H1 (cell line): Measurements from ENCODE around the gene ADIPOR2. TPM values are rescaled to one million over a fixed set of nuclear protein-coding genes. Genes with fewer than 3 reads are reported as not detected.

Experiments used
- CTCF ChIA-PET: fragments of 300-600 bp; sonication (Branson Sonifier 250); formaldehyde crosslinking; loops from one replicate; lab custom pipeline; 2021; ENCODE audit not compliant: partially characterized antibody; lab: Charles Lee
- POLR2A ChIA-PET: fragments of 300-600 bp; sonication (Branson Sonifier 250); formaldehyde crosslinking; loops from one replicate; lab custom pipeline; 2021; ENCODE audit warnings: inconsistent platforms; ENCODE audit not compliant: partially characterized antibody; lab: Charles Lee
- DNase-seq, 2 experiments: peaks; one replicate each; pipeline versions ENCODE4 v3.0.0 to v3.0.0-alpha.2; 2010 to 2022; ENCODE audit warnings: low spot score in 2 of 2, low read depth in 1 of 2, mixed read lengths in 1 of 2
- FAIRE-seq: peaks from 2 replicates; lab custom pipeline; 2011; peaks lifted over from hg19 to GRCh38; lab: Jason Lieb, UNC
- H2AFZ ChIP-seq: 2 replicates; pipeline ENCODE4 v1.8.1; 2012; ENCODE audit warnings: low read length, inconsistent platforms
- H2AK5ac ChIP-seq: 2 replicates; pipeline ENCODE4 v1.6.1; 2013; ENCODE audit warnings: low read depth, low read length
- H2BK120ac ChIP-seq: replicated peaks from 2 replicates; pipeline ENCODE3; 2013; ENCODE audit warnings: low read depth, low read length, inconsistent platforms
- H2BK12ac ChIP-seq: 2 replicates; pipeline ENCODE4 v1.6.1; 2013; ENCODE audit warnings: low read depth, low read length
- H2BK15ac ChIP-seq: 2 replicates; pipeline ENCODE4 v1.6.1; 2013; ENCODE audit warnings: low read length
- H2BK20ac ChIP-seq: 2 replicates; pipeline ENCODE4 v1.6.1; 2013; ENCODE audit warnings: low read length
- H2BK5ac ChIP-seq: 2 replicates; pipeline ENCODE4 v1.6.1; 2013; ENCODE audit warnings: low read depth, low read length
- H3K14ac ChIP-seq: 2 replicates; pipeline ENCODE4 v1.6.1; 2013; ENCODE audit warnings: inconsistent platforms; ENCODE audit not compliant: insufficient read length
- H3K18ac ChIP-seq: 2 replicates; pipeline ENCODE4 v1.6.1; 2013; ENCODE audit warnings: low read length; ENCODE audit errors: extremely low read depth
- H3K23ac ChIP-seq: 2 replicates; pipeline ENCODE4 v1.6.1; 2013; ENCODE audit warnings: inconsistent platforms; ENCODE audit not compliant: insufficient read length
- H3K23me2 ChIP-seq: 2 replicates; pipeline ENCODE4 v1.6.1; 2013; ENCODE audit warnings: low read depth, low read length
- H3K27ac ChIP-seq: 2 replicates; pipeline ENCODE4 v1.6.1; 2011; ENCODE audit warnings: low read depth, low read length, inconsistent platforms
- H3K27me3 ChIP-seq, 4 experiments: replicated peaks in 1 of 4; 1 replicate in 1 of 4; 2 replicates in 3 of 4; pipeline versions ENCODE4 v1.6.1 to v1.8.1; 2011 to 2013; ENCODE audit warnings: low read length in 3 of 4, mild to moderate bottlenecking in 3 of 4, inconsistent platforms in 2 of 4, mixed read lengths in 2 of 4, moderate library complexity in 1 of 4; ENCODE audit not compliant: control insufficient read depth in 3 of 4, insufficient read depth in 3 of 4; ENCODE audit errors: extremely low read depth in 1 of 4
- H3K36me3 ChIP-seq, 4 experiments: 2 replicates each; pipeline versions ENCODE4 v1.6.1 to v1.8.1; 2011 to 2013; ENCODE audit warnings: mild to moderate bottlenecking in 4 of 4, low read length in 3 of 4, moderate library complexity in 2 of 4, control low read depth in 1 of 4, inconsistent platforms in 1 of 4; ENCODE audit not compliant: insufficient read depth in 4 of 4, control insufficient read depth in 2 of 4
- H3K4ac ChIP-seq: replicated peaks from 2 replicates; pipeline ENCODE3; 2013; ENCODE audit warnings: low read length, low read depth, mixed read lengths, inconsistent platforms; ENCODE audit not compliant: insufficient read length
- H3K4me1 ChIP-seq, 4 experiments: replicated peaks in 1 of 4; 1 replicate in 1 of 4; 2 replicates in 3 of 4; pipeline versions ENCODE4 v1.6.1 to v1.8.1; 2011 to 2013; ENCODE audit warnings: low read length in 3 of 4, inconsistent platforms in 2 of 4, mixed read lengths in 1 of 4; ENCODE audit not compliant: insufficient read depth in 4 of 4, control insufficient read depth in 3 of 4
- H3K4me2 ChIP-seq, 2 experiments: 2 replicates each; pipeline versions ENCODE4 v1.6.1 to v1.8.1; 2011 to 2013; ENCODE audit warnings: low read depth in 2 of 2, low read length in 2 of 2, control low read depth in 1 of 2, inconsistent platforms in 1 of 2, mild to moderate bottlenecking in 1 of 2; ENCODE audit not compliant: insufficient read depth in 1 of 2
- H3K4me3 ChIP-seq, 4 experiments: fragments of 200-600, 300-600 bp in 1 of 4; sonication (generic), shearing (Covaris generic), sonication (Bioruptor Twin) in 1 of 4; 2 replicates each; pipeline versions ENCODE4 v1.5.1 to v1.8.1; 2011 to 2016; ENCODE audit warnings: low read length in 4 of 4, low read depth in 3 of 4, control low read depth in 2 of 4, inconsistent platforms in 2 of 4, mild to moderate bottlenecking in 2 of 4, mixed read lengths in 1 of 4, moderate library complexity in 1 of 4; ENCODE audit not compliant: insufficient read depth in 2 of 4; ENCODE audit errors: extremely low read depth in 1 of 4
- H3K56ac ChIP-seq: replicated peaks from 2 replicates; pipeline ENCODE3; 2013; ENCODE audit warnings: low read depth, mild to moderate bottlenecking, mixed read lengths, low read length, inconsistent platforms; ENCODE audit not compliant: insufficient read length
- H3K79me1 ChIP-seq: 2 replicates; pipeline ENCODE4 v1.6.1; 2013; ENCODE audit warnings: low read depth, low read length, control low read depth
- H3K79me2 ChIP-seq, 2 experiments: 2 replicates each; pipeline versions ENCODE4 v1.6.1 to v1.8.1; 2012 to 2013; ENCODE audit warnings: low read length in 2 of 2, mild to moderate bottlenecking in 2 of 2, inconsistent platforms in 1 of 2; ENCODE audit not compliant: insufficient read depth in 2 of 2, control insufficient read depth in 1 of 2
- H3K9ac ChIP-seq, 4 experiments: replicated peaks in 1 of 4; 1 replicate in 1 of 4; 2 replicates in 3 of 4; pipeline versions ENCODE4 v1.6.1 to v1.8.1; 2011 to 2013; ENCODE audit warnings: low read depth in 3 of 4, low read length in 3 of 4, control low read depth in 2 of 4, mild to moderate bottlenecking in 2 of 4, moderate library complexity in 2 of 4, inconsistent platforms in 1 of 4; ENCODE audit errors: extremely low read depth in 1 of 4
- H3K9me3 ChIP-seq, 2 experiments: 2 replicates each; pipeline versions ENCODE4 v1.6.1 to v1.8.1; 2012 to 2013; ENCODE audit warnings: mild to moderate bottlenecking in 2 of 2, moderate library complexity in 2 of 2, control low read depth in 1 of 2, inconsistent platforms in 1 of 2, low read depth in 1 of 2, low read length in 1 of 2, mixed read lengths in 1 of 2; ENCODE audit not compliant: insufficient read depth in 2 of 2
- H4K20me1 ChIP-seq, 2 experiments: replicated peaks in 1 of 2; 2 replicates each; pipeline versions ENCODE3 to v1.8.1; 2011 to 2013; ENCODE audit warnings: inconsistent platforms in 2 of 2, low read length in 2 of 2, mild to moderate bottlenecking in 1 of 2; ENCODE audit not compliant: insufficient read depth in 2 of 2, control insufficient read depth in 1 of 2
- H4K5ac ChIP-seq: 2 replicates; pipeline ENCODE4 v1.6.1; 2013; ENCODE audit warnings: low read length, low read depth, mixed read lengths, inconsistent platforms; ENCODE audit not compliant: insufficient read length
- H4K8ac ChIP-seq: 2 replicates; pipeline ENCODE4 v1.8.0; 2013; ENCODE audit warnings: mild to moderate bottlenecking, moderate library complexity, low read length, inconsistent platforms; ENCODE audit not compliant: insufficient read depth; ENCODE audit errors: extremely low read depth
- H4K91ac ChIP-seq: replicated peaks from 2 replicates; pipeline ENCODE3; 2013; ENCODE audit warnings: low read length, mixed read lengths, inconsistent platforms; ENCODE audit not compliant: insufficient read length
- HDAC6 ChIP-seq: IDR thresholded peaks from one replicate; pipeline ENCODE4 v1.7.1; 2012; ENCODE audit warnings: low read depth, mild to moderate bottlenecking, inconsistent platforms, low read length, moderate library complexity
- KDM5A ChIP-seq: fragments of 200-600 bp; IDR thresholded peaks from 2 replicates; pipeline ENCODE4 v1.7.1; 2012; ENCODE audit warnings: mild to moderate bottlenecking, low read length, inconsistent platforms, mixed read lengths
- RAD21 ChIP-seq, 2 experiments: IDR thresholded peaks in 1 of 2; conservative IDR thresholded peaks in 1 of 2; 2 replicates each; pipeline ENCODE4 v1.6.1; 2011; ENCODE audit warnings: low read depth in 2 of 2, low read length in 2 of 2, improper control_type of control experiment in 1 of 2, inconsistent platforms in 1 of 2, mild to moderate bottlenecking in 1 of 2, moderate library complexity in 1 of 2
- WGBS, 2 experiments: shearing (Covaris generic) in 1 of 2; methylation state at CpG; one replicate each; pipeline versions ENCODE4 v1.1.6 to v1.1.7; 2013 to 2015; ENCODE audit warnings: low lambda C conversion rate in 2 of 2, mixed read lengths in 2 of 2, inconsistent platforms in 1 of 2, low coverage in 1 of 2, missing lambda C conversion rate in 1 of 2; ENCODE audit not compliant: insufficient replicate concordance in 2 of 2, insufficient coverage in 1 of 2, insufficient read length in 1 of 2; ENCODE audit errors: extremely low coverage in 1 of 2, missing lambda C conversion rate in 1 of 2; 5-methylcytosine and 5-hydroxymethylcytosine counted together
- polyA plus RNA-seq, 7 experiments: library from polyadenylated mRNA; depleted of rRNA in 3 of 7; stranded (reverse) in 5 of 7; unstranded in 2 of 7; fragments of >200 nt in 5 of 7; fragments of 200-250 nt in 2 of 7; gene quantifications; 1 replicate in 5 of 7; 2 replicates in 1 of 7; 4 replicates in 1 of 7; pipeline versions ENCODE4 v1.2.1 to v1.2.3, GENCODE V29; 2011 to 2013; ENCODE audit warnings: missing spikeins in 2 of 7, mixed read lengths in 2 of 7
- total RNA-seq: library from RNA; stranded (reverse); fragmentation: NEBNext Ultra II Directional; extraction: Animal tissue kit (Norgen Biotek cat#: 25700); gene quantifications from 2 replicates; pipeline ENCODE4 v1.2.1, GENCODE V29; 2021

ADIPOR2 gene
- total and polyA plus RNA-seq, 2 of the 8 experiments (the other 6 are each of a cell fraction or from before 2014, with no cell fraction given), result 17.5 to 50.8 TPM

- Histone ChIP-seq H3K4me3 (no peak overlapping the region), H2AK5ac (no peak overlapping the region), H3K36me3 (no peaks in the 10 kb centered on the region), H3K4me2 (no peak overlapping the region), H3K18ac (no peak overlapping the region), H2BK12ac (no peak overlapping the region), H3K9me3 (no peaks in the 10 kb centered on the region; a peak in 1 of 4 replicates), H3K27me3 (peaks cover 9 to 34% (median 32%) of the 10 kb centered on the region in 4 experiments), H3K14ac (no peak overlapping the region), H2AFZ (no peak overlapping the region), H3K23me2 (no peaks in the 10 kb centered on the region; the same call in 1 of the 2 replicates), H3K9ac (no peak overlapping the region), H3K4ac (no peak overlapping the region), H2BK20ac (no peak overlapping the region), H4K20me1 (peaks cover 0 to 2% of the 10 kb centered on the region in 2 experiments), H3K79me2 (no peaks in the 10 kb centered on the region), H4K5ac (no peak overlapping the region), H4K8ac (no peak overlapping the region), H2BK120ac (no peak overlapping the region), H2BK5ac (no peak overlapping the region), H3K23ac (no peak overlapping the region), H3K79me1 (no peaks in the 10 kb centered on the region), H2BK15ac (no peak overlapping the region), H3K56ac (no peak overlapping the region), H3K27ac (no peak overlapping the region), H3K4me1 (peaks cover 0 to 21% (median 9%) of the 10 kb centered on the region in 4 experiments; a peak in 5 of 7 replicates), H4K91ac (no peak overlapping the region)
- 81% methylated on average over 11 of the region's 11 CpGs; no CpG with 5 or more reads in 1 of the 2 experiments for WGBS, 2 experiments
- no peak for TF ChIP-seq HDAC6
- no peak for TF ChIP-seq KDM5A
- no peak for TF ChIP-seq RAD21 (IDR thresholded peaks at IDR 0.05 in 1 of 2, conservative IDR thresholded peaks at IDR 0.05 in 1 of 2; ENCODE audit: low read depth in 2 of 2, low read length in 2 of 2)
- DNase-seq (no peak), FAIRE-seq (no peak)
- POLR2A ChIA-PET, result no interaction called here
- CTCF ChIA-PET, result interaction anchor here (1.0 to 2.1 kb wide), 5 partner anchors 11 to 169 kb away, joined by 3 to 9 read pairs (median 5); no protein-coding TSS in a partner anchor
Measured at GRCh38 chr12:1822699-1823098, 131.8 kb downstream of the ADIPOR2 start.
